Limb (tissue), 2 donors: ENCODE results near the gene STK39.

Experiments
- DNase-seq, 2 donors: peaks; one replicate each; pipeline ENCODE4 v3.0.0-alpha.2; 2016; ENCODE audit errors: extremely low spot score in 2 of 2

Gene STK39

GRCh38 chr2:168160897-168161296 is 86.5 kb downstream of the STK39 start:
- no peak for DNase-seq

GRCh38 chr2:168159754-168160585 is 87.4 kb downstream of the STK39 start:
- no peak for DNase-seq

DNA sequence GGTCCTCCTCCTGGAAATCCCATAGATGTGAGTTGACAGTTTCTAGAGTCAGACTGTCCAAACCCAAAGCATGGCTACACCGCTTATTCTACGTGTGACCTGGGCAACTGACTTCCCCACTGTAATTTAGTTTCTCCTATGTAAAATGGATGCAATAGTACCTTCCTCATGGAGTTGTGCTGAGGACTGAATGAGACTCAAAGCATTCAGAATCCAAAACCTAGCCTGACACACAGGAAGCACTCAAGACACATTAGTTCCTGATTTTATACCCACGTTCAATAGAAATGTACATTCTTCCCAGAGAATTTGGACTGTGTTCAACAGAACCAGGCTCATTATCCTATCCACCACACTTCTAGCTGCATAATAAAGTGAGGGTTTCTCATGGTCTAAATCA is 88.8 kb downstream of the STK39 start:
- DNase-seq: no peak

DNA sequence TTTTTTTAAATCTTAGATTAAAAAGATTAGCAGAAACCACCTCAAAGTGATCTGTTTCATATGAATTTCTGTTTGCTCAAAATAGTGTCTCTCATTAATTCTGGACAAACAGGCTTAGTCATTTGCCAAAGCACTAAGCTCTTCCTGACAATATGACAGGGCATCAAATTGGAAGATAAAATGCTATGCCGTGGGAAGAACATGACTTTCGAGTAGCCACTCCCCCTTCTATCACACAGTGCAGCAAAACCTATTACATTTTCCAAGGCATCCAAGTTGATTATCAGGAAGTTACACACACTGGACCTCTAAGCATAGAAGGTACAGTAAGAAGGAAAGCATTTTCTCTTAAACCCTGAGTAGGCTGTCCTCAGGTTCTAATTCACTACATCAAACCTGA is 89.5 kb downstream of the STK39 start:
- no peak for DNase-seq

DNA sequence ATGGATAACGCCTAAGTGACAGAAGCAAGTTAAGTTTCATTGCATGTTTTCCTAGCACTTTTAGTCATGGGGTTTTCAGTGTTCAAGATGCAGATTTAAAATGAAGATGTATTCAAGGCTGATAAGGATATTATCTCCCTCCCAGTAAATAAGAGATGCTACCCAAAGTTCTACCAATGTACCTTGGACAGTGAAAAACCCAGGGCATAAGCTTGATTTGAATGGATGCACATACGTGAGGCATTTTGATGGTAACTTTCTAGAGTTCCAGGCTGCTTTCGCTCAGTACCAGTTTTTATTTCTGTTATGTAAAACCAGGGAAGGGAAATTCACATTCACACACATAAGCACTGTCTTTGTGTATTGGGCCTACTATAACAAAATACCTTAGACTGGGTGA is 90.3 kb downstream of the STK39 start:
- DNase-seq: no peak

GRCh38 chr2:168156661-168157060 is 90.7 kb downstream of the STK39 start:
- DNase-seq: no peak

DNA sequence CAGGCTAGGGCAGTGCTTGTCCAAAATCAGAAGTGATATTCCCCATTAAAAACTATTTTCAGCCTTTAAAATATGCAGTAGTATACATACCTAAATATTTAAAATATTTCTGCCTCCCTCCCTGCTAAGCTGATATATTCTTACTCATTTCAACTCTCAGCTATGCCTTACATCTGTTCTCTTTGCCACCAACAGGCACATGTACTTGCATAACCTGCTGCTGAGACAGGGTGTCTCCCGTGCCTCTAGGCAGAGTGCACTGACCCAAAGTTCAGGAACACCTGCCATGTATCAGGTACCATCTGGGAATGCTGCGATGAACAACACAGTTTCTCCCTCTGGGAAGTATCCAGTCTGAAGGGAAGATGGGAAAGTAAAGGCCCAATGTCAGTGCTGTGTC is 91.7 kb downstream of the STK39 start:
- no peak for DNase-seq

DNA sequence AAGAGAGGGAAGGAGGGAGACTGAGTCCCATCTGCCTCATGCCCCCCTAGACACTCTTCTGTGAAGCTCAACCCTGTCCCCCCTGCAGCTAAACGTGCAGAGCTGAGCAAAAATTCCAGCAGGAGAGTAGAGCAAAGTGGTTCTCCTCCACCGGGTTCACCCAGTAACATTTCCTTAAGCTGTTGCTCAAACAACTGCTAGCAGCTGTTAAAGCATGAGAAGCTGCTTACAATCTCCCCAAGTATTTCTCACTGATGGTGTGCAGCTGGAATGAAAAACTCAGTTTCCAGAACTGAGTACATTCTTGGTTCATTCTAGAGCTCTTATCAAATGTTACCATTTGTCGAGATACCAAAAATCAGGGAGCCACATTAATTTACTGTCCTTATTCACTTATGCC is 92.3 kb downstream of the STK39 start:
- no peak for DNase-seq

GRCh38 chr2:168152902-168153530 is 94.4 kb downstream of the STK39 start:
- no peak for DNase-seq

GRCh38 chr2:168149986-168150385 is 97.4 kb downstream of the STK39 start:
- no peak for DNase-seq

DNA sequence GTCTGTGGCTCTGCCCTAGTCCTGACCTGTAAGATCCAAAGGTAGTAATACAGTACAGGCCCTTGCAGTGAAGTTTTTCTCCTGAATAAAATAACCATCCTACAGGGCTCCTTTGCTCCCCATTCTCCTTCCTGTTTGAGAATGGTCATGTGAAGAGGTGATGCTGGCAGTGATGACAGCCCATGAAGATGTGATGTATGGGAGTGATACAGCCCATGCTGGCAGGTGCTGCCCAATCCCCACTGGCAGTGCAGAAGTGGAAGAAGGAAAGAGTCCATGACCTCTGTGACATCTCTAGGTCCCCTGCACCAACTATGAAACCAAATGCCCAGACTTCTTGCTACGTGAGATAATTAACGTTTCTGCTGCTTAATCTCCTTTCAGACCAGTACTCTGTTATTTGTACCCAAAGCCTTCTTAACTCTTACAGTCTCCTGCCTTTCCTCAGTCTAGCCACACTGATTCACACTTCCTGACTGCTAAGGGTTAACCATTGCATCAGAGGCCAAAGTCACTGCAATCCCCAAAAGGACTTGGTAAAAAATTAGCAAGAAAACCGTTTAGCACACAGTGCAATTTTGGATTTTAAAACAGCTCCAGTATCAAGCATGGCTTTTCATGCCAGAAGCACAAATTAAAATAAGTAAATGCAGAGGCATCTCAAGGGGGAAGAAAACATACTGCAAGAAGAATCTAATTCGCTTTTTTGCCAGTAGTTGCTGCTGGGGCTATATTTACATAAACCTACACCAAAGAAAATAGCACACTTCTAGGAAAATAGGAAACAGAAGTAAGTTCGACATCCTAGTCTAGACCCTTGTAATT is 98.0 kb downstream of the STK39 start:
- no peak for DNase-seq

- DNase-seq: no peak
Observed at GRCh38 chr2:168147830-168148794, 99.3 kb downstream of the STK39 start.

GRCh38 chr2:168146892-168147810 is 100.2 kb downstream of the STK39 start:
- DNase-seq: no peak

DNA sequence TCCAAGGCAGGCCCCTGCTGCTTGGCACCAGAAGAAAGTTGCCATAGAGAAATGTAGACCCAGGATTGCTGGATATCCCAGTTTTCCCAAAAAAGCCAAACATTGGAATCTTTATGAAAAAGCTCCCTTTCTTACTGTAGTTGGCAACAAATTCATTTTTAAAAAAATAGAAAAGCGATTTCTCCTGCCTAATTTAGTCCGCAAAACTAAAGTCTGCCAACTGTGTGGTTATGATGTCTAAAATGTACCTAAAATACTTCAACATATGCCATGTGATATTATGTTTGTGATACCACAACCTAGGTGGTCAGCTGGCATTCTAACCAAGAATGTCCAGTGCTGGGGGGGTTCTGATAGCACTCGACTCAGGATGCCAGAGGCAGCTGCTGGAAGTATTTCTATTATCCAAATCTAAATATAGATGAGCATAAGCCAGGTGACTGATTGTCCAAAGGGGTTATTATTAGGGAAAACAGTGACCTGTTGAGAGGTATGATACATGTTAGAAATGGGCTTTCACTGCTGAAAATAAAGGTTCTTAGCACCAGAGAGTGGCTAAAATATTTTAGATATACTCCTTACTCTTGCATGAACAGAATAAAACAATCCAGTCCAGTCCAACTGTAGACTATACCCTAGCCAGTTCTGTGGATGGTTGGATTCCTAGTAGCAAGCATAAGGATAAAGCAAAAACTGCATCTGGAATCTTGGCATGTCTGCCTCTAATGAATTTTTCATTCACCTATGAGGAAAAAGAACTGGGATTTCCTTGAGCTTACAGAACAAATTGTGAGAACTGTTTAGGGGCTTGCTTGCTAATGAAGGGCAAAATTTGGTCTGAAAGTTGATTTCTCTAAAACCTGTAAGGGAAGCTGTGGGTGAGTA is 101.7 kb downstream of the STK39 start:
- no peak for DNase-seq

- no peak for DNase-seq
Observed at GRCh38 chr2:168145011-168145410, 102.4 kb downstream of the STK39 start.

DNA sequence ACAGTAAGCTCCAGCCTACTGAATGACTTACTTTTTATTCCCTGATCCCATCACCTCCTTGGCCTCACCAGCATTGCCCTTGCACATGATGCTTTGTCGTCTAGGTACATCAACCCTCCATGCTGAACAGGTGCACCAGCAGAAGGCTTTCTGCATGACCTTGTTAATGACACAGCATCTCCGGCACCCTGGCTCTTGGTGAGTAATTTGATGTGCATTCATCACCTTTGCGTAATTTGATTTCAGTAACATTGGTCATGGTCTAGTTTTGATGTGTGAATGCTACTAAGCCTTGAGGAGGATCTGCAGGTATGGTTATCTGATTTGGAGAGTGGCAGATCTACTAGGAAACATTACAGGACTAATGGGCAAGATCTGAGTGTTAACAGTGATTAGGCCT is 103.6 kb downstream of the STK39 start:
- DNase-seq: no peak

GRCh38 chr2:168140892-168141291 is 106.5 kb downstream of the STK39 start:
- no peak for DNase-seq

DNA sequence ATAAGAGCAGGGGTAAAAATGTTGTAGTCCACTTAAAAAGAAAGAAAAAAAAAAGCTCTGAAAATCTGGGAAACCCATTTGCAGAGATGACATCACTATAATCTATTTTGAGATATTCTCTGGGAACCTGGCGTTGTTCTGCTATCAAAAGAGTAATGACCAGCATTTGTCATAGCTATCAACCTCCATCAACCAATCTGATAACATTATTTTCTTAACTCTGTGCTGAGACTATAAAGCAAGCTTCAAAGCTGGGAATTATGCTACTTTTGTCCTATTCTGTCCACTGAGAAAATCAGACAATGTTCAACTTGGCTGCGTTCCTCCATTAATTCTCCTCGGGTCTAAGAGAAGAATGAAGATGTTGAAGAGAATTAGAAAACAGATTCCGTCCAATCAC is 107.5 kb downstream of the STK39 start:
- DNase-seq: no peak

DNA sequence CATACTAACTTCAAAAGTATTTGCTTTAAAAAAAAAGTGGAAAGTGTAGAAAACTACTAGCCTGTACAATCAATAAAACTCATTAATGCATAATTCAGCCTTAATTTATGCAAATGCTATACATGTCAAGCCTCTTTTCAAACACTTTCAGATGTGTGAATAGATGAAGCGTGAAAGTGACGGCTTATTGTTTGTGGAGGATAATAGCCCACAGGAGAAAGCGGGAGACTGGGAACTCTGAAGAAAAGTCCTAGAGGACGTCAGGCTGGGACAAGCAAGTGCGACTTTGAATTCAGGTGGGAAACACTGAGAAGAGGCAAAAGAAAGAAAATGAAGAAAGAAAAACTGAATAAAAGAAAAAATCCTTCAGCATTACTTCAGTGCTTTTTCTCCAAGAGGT is 108.5 kb downstream of the STK39 start:
- no peak for DNase-seq
